Umbilical cord (tissue), 2 donors: Measurements from ENCODE around the gene SLC2A9. TPM values are rescaled to one million over a fixed set of nuclear protein-coding genes. Genes with fewer than 3 reads are reported as not detected.
"Not testable (repeated sequence)": the region's sequence is repeated elsewhere in the genome, so short reads cannot be mapped to it uniquely, and the experiment has no call there.

Experiments used
- DNase-seq: peaks from one replicate; pipeline ENCODE4 v3.0.0-alpha.2; 2015; ENCODE audit warnings: low spot score
- total RNA-seq: library from RNA; depleted of rRNA; stranded (reverse); fragments of >200 nt; gene quantifications from one replicate; pipeline ENCODE4 v1.2.3, GENCODE V29; 2014; ENCODE audit warnings: low replicate concordance; ENCODE audit not compliant: insufficient read depth

Gene SLC2A9
- total RNA-seq, 1 donor from 2014 or later, result 11.1 TPM

GRCh38 chr4:9997886-9998285 lies 23.4 kb downstream of the SLC2A9 start:
- no peak for DNase-seq

- no peak for DNase-seq
These were observed 24.8 kb downstream of the SLC2A9 start for GRCh38 chr4:9996319-9997110.

GRCh38 chr4:9994246-9994847 lies 26.9 kb downstream of the SLC2A9 start:
- DNase-seq, result no peak

- DNase-seq, result no peak
These were observed 31.2 kb downstream of the SLC2A9 start for GRCh38 chr4:9989918-9990635.

GRCh38 chr4:9988933-9989332 lies 32.4 kb downstream of the SLC2A9 start:
- no peak for DNase-seq

- no peak for DNase-seq
These were observed 32.9 kb downstream of the SLC2A9 start for GRCh38 chr4:9988363-9988749.

- no peak for DNase-seq
These were observed 33.4 kb downstream of the SLC2A9 start for GRCh38 chr4:9987749-9988362.

- no peak for DNase-seq
These were observed 36.7 kb downstream of the SLC2A9 start for GRCh38 chr4:9984621-9985020.

GRCh38 chr4:9983211-9983610 lies 38.1 kb downstream of the SLC2A9 start:
- DNase-seq, result no peak

GRCh38 chr4:9981899-9982298 lies 39.4 kb downstream of the SLC2A9 start:
- not testable (repeated sequence) for DNase-seq

GRCh38 chr4:9980898-9981297 lies 40.4 kb downstream of the SLC2A9 start:
- no peak for DNase-seq

GRCh38 chr4:9979101-9979701 lies 42.1 kb downstream of the SLC2A9 start:
- no peak for DNase-seq

- no peak for DNase-seq
These were observed 43.7 kb downstream of the SLC2A9 start for GRCh38 chr4:9977518-9978031.

GRCh38 chr4:9976781-9977180 lies 44.5 kb downstream of the SLC2A9 start:
- no peak for DNase-seq

- no peak for DNase-seq
These were observed 45.0 kb downstream of the SLC2A9 start for GRCh38 chr4:9976293-9976692.

- DNase-seq, result no peak
These were observed 49.6 kb downstream of the SLC2A9 start for GRCh38 chr4:9971711-9972110.

GRCh38 chr4:9970399-9971011 lies 50.8 kb downstream of the SLC2A9 start:
- no peak for DNase-seq

GRCh38 chr4:9969526-9970398 lies 51.5 kb downstream of the SLC2A9 start:
- DNase-seq, result no peak

GRCh38 chr4:9968472-9968871 lies 52.8 kb downstream of the SLC2A9 start:
- no peak for DNase-seq

GRCh38 chr4:9964879-9965278 lies 56.4 kb downstream of the SLC2A9 start:
- no peak for DNase-seq
